ENCODE data around the gene RDH5. TPM values are rescaled to one million over a fixed set of nuclear protein-coding genes. Genes with fewer than 3 reads are reported as not detected.
A peak's percentile ranks its signal among the peaks of the same experiment; 100 is the strongest.

Gene RDH5
- total RNA-seq, 1 donor from 2014 or later, result 4.4 TPM

DNA sequence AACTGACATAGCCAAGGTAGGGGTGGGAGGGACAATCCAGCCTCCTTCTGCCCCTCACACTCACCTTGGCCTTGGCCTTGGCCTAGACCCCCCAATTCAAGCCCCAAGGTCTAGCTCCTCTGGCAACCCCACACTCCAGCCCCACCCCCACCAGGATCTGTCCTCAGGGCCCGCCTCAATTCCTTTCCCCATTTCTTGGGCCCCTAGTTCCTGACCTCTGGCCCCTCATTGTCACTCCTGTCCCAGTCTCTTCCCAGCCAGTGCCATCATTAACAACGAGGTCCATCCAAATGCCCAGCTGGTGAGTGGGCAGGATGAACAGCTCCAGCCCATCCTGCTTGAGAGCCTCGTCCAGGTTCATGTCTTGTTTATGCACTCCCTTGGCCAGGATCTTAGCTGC, 15.9 kb downstream of the RDH5 start:
- H3K4me3 Mint-ChIP-seq (ENCODE audit: unreplicated experiment), result peak overlapping the region; percentile 25
- peaks cover 13% of the 10 kb centered on the region for H3K4me1 Mint-ChIP-seq (ENCODE audit: unreplicated experiment)
- no peaks in the 10 kb centered on the region for H3K9me3 Mint-ChIP-seq (ENCODE audit: unreplicated experiment)
- H3K36me3 Mint-ChIP-seq (ENCODE audit: low read depth, unreplicated experiment), result no peaks in the 10 kb centered on the region
- H3K27ac Mint-ChIP-seq (ENCODE audit: unreplicated experiment), result no peak overlapping the region
- no peak for DNase-seq (ENCODE audit: low spot score)
- H3K27me3 Mint-ChIP-seq (ENCODE audit: unreplicated experiment), result peaks cover 5% of the 10 kb centered on the region
- TF ChIP-seq, protein P1, sequence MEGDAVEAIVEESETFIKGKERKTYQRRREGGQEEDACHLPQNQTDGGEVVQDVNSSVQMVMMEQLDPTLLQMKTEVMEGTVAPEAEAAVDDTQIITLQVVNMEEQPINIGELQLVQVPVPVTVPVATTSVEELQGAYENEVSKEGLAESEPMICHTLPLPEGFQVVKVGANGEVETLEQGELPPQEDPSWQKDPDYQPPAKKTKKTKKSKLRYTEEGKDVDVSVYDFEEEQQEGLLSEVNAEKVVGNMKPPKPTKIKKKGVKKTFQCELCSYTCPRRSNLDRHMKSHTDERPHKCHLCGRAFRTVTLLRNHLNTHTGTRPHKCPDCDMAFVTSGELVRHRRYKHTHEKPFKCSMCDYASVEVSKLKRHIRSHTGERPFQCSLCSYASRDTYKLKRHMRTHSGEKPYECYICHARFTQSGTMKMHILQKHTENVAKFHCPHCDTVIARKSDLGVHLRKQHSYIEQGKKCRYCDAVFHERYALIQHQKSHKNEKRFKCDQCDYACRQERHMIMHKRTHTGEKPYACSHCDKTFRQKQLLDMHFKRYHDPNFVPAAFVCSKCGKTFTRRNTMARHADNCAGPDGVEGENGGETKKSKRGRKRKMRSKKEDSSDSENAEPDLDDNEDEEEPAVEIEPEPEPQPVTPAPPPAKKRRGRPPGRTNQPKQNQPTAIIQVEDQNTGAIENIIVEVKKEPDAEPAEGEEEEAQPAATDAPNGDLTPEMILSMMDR (IDR thresholded peaks at IDR 0.05; ENCODE audit: unreplicated experiment), result no peak

DNA sequence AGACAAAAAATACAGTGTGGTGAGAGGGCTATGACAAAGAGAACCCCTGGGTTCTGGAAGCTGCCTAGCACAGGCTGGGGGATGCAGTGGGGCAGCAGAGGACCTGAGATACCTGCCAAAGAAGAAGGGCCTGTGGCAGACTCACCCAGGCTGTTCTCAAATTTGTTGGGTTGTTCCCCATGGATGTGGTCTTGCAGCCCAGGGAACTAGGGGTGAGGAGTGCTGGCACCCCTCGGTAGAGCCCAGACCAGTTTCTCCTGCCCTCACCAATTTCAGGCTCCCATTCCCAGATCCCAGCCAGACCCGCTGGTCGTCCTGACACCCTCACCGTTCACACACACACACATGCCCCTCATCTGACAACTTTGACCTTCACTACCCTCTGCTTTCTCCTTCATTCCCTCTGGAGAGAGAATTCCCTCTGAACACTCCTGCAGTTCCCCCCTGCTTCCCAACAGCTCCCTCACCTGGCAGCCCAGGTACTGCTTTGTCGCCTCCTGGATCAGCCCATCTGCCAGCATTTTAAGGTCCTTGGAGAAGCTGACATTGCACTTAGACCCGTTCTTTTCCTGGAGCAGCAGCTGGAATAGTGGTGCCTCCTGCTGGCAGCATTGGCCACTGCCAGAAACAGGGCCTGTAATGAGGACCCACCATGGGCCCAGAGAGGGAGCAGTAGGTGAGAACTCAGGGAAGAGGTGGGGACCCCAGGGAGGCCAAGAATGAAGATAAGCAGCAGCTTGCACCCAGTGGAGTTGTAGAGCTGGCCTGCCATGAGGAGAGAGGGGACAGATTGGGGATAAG, 16.8 kb downstream of the RDH5 start:
- Mint-ChIP-seq H3K36me3 (ENCODE audit: low read depth, unreplicated experiment) (no peaks in the 10 kb centered on the region), H3K9me3 (ENCODE audit: unreplicated experiment) (no peaks in the 10 kb centered on the region), H3K4me1 (ENCODE audit: unreplicated experiment) (peaks cover 13% of the 10 kb centered on the region), H3K27me3 (ENCODE audit: unreplicated experiment) (peaks cover 5% of the 10 kb centered on the region), H3K4me3 (ENCODE audit: unreplicated experiment) (no peak overlapping the region), H3K27ac (ENCODE audit: unreplicated experiment) (peak overlapping the region; percentile 81)
- TF ChIP-seq, protein P1 (IDR thresholded peaks at IDR 0.05; ENCODE audit: unreplicated experiment), result peak; percentile 69
- peak; percentile 82 for DNase-seq (ENCODE audit: low spot score)

- Mint-ChIP-seq H3K27me3 (ENCODE audit: unreplicated experiment) (peaks cover 7% of the 10 kb centered on the region), H3K4me3 (ENCODE audit: unreplicated experiment) (peak overlapping the region; percentile 69)
Observed at GRCh38 chr12:55737581-55738122, 17.5 kb downstream of the RDH5 start.

DNA sequence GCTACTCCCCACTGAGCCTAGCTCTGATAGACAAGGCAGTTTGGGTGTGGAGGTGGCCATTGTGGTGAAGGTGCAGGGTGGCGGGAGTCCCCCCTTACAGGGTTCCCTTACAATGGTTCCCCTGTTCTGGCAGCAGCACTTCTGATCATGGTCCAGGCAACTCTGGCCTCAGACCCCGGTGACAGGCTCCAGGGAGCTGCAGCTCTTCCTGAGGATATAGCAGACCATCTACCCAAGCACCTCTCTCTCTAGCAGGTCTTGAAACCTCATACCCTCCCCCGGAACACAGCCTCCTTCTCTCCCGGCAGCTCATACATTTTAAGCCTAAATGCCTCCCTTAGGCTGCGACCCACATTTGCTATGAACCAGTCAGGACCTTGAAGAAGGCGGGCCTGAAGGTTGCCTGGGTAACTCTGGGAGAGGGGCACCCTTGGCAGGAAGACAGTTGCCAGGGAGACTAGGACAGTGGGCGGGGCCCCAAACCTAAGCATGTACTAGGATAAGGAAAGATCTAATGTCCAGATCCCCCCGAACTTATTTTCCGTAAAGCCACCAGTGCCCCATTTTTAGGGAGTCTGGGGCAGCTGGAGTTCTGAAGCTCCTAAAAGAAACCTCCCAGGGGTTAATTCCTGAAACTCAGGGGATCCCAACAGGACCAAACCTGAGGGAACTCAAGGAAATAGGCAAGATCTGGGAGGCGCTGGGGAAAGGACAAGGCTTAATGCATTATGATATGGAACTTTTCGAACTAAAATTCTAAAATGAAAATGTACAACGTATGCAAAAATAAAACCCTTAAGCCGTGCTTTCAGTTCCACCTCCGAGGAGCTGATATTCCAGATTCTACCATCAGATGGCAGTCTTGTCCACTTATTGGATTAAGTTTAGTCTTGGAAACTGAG, 18.2 kb downstream of the RDH5 start:
- H3K4me3 Mint-ChIP-seq (ENCODE audit: unreplicated experiment), result peak overlapping the region; percentile 83
- peak overlapping the region; percentile 85 for H3K27ac Mint-ChIP-seq (ENCODE audit: unreplicated experiment)
- peak; percentile 85 for DNase-seq (ENCODE audit: low spot score)
- peaks cover 17% of the 10 kb centered on the region for H3K4me1 Mint-ChIP-seq (ENCODE audit: unreplicated experiment)
- H3K27me3 Mint-ChIP-seq (ENCODE audit: unreplicated experiment), result peaks cover 8% of the 10 kb centered on the region
- no peaks in the 10 kb centered on the region for H3K36me3 Mint-ChIP-seq (ENCODE audit: low read depth, unreplicated experiment)
- TF ChIP-seq, protein P1 (IDR thresholded peaks at IDR 0.05; ENCODE audit: unreplicated experiment), result peak; percentile 90
- H3K9me3 Mint-ChIP-seq (ENCODE audit: unreplicated experiment), result no peaks in the 10 kb centered on the region

More at GRCh38 chr12:55737581-55738122, 17.5 kb downstream of the RDH5 start:
- no peak for DNase-seq (ENCODE audit: low spot score)
- Mint-ChIP-seq H3K36me3 (ENCODE audit: low read depth, unreplicated experiment) (no peaks in the 10 kb centered on the region), H3K4me1 (ENCODE audit: unreplicated experiment) (peaks cover 15% of the 10 kb centered on the region), H3K27ac (ENCODE audit: unreplicated experiment) (peak overlapping the region; percentile 85), H3K9me3 (ENCODE audit: unreplicated experiment) (no peaks in the 10 kb centered on the region)
- TF ChIP-seq, protein P1 (IDR thresholded peaks at IDR 0.05; ENCODE audit: unreplicated experiment), result no peak
